Tibial nerve (tissue), 4 donors: ENCODE measurements around the gene KRTAP29-1. TPM values are rescaled to one million over a fixed set of nuclear protein-coding genes. Genes with fewer than 3 reads are reported as not detected.

Source experiments
- DNase-seq, 2 donors: peaks; one replicate each; pipeline ENCODE4 v3.0.0-alpha.2; 2019; ENCODE audit warnings: low spot score in 2 of 2
- H3K27ac ChIP-seq, 4 donors: fragments of 200-600 bp; sonication (generic) in 3 of 4; one replicate each; pipeline ENCODE4 v1.5.1; 2017 to 2019; ENCODE audit warnings: mild to moderate bottlenecking in 1 of 4
- H3K27me3 ChIP-seq, 2 donors: fragments of 200-600 bp; sonication (generic) in 1 of 2; one replicate each; pipeline versions ENCODE4 v1.5.1 to v1.6.0; 2017 to 2019
- H3K36me3 ChIP-seq, 3 donors: fragments of 200-600 bp; sonication (generic); one replicate each; pipeline ENCODE4 v1.5.1; 2018 to 2019
- H3K4me1 ChIP-seq, 4 donors: fragments of 200-600 bp; sonication (generic) in 3 of 4; one replicate each; pipeline ENCODE4 v1.5.1; 2017 to 2019
- H3K4me3 ChIP-seq, 4 donors: fragments of 200-600 bp; sonication (generic) in 3 of 4; one replicate each; pipeline ENCODE4 v1.5.1; 2017 to 2019; ENCODE audit warnings: mild to moderate bottlenecking in 1 of 4, moderate library complexity in 1 of 4
- H3K9me3 ChIP-seq, 4 donors: fragments of 200-600 bp; sonication (generic) in 3 of 4; one replicate each; pipeline ENCODE4 v1.5.1; 2017 to 2019
- EP300 ChIP-seq, 2 donors: sonication (generic); formaldehyde crosslinking; IDR thresholded peaks; one replicate each; pipeline ENCODE4 v1.6.1; 2017; ENCODE audit warnings: antibody characterized with exemption in 2 of 2, mild to moderate bottlenecking in 1 of 2
- POLR2A ChIP-seq, 2 donors: fragments of 450-650 bp; IDR thresholded peaks; one replicate each; pipeline ENCODE4 v1.6.1; 2017; ENCODE audit warnings: antibody characterized with exemption in 2 of 2, mild to moderate bottlenecking in 2 of 2, moderate library complexity in 2 of 2
- WGBS, 2 donors: methylation state at CpG; one replicate each; pipeline ENCODE4 v1.1.5; 2018; 5-methylcytosine and 5-hydroxymethylcytosine counted together
- total RNA-seq, 4 donors: library from RNA; depleted of rRNA; stranded (reverse); fragments of >200 nt; gene quantifications; one replicate each; pipeline ENCODE4 v1.1.0, GENCODE V29; 2016
- TF ChIP-seq, protein P1 (sequence below), 5 experiments: fragments of 200-600 bp in 3 of 5; fragments of 450-650 bp in 2 of 5; sonication (generic) in 3 of 5; IDR thresholded peaks; one replicate each; pipeline ENCODE4 v1.5.1; 2016 to 2019; ENCODE audit warnings: antibody characterized with exemption in 5 of 5, mild to moderate bottlenecking in 3 of 5, moderate library complexity in 2 of 5

Gene KRTAP29-1
- total RNA-seq, 4 donors from 2014 or later: not detected

DNA sequence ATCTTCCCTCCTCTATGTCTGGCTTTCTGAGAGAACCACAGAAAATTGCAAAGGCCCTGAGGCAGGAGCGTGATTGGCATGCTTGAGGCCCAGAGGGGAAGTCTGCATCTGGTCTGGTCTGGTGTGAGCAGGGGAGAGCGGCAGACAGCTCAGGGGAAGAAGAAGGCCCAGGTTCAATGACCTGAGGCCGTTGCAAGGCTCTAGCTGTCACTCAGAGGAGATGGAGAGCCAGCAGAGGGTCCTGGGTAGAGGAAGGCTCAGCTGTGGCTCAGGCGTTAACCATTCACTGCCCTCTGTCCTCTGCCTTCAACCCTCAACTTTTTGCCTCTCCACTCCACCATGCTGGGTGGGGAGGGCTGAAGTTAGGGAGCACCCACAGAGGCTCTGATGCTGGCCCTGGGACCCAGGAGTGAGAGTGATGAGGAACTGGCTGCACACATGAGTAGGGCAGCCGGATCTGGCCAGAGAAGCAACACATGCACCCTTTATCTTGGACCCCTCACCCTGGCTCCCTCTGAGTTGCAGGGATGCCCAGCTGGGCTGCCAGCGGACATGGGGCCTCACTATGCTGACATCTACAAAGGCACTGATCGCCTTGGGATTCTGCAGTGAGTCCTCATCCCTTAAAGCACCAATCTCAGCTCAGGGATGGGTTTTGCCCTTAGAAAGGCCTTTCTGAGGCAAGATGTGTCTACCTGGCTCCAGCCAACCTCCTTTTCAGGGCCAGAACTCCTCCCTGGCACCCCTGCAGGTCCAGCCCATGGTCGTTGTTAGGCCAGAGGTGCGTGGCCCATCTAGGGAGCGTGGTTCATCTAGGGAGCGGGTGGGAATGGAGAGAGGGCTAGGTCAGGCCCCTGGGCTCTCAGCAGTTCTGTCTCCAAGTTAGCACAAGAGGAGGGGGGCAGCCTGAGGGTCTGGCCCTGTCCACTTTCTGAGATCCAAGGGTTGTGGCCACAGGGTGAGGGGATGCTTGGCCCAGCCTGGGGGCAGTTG, 20.5 kb upstream of the KRTAP29-1 start:
- no peak for DNase-seq
- H3K36me3 ChIP-seq: no peaks in the 10 kb centered on the region
- peaks cover 0 to 6% (median 0%) of the 10 kb centered on the region in 4 donors for H3K4me1 ChIP-seq
- 94 to 95% methylated on average over 10 to 11 of the region's 11 CpGs for WGBS, 2 donors
- no peak overlapping the region for H3K4me3 ChIP-seq
- H3K27me3 ChIP-seq: no peaks in the 10 kb centered on the region
- H3K9me3 ChIP-seq: peaks cover 0 to 15% (median 0%) of the 10 kb centered on the region in 4 donors
- TF ChIP-seq POLR2A (IDR thresholded peaks at IDR 0.05) (no peak), EP300 (IDR thresholded peaks at IDR 0.05) (no peak)
- TF ChIP-seq, protein P1, sequence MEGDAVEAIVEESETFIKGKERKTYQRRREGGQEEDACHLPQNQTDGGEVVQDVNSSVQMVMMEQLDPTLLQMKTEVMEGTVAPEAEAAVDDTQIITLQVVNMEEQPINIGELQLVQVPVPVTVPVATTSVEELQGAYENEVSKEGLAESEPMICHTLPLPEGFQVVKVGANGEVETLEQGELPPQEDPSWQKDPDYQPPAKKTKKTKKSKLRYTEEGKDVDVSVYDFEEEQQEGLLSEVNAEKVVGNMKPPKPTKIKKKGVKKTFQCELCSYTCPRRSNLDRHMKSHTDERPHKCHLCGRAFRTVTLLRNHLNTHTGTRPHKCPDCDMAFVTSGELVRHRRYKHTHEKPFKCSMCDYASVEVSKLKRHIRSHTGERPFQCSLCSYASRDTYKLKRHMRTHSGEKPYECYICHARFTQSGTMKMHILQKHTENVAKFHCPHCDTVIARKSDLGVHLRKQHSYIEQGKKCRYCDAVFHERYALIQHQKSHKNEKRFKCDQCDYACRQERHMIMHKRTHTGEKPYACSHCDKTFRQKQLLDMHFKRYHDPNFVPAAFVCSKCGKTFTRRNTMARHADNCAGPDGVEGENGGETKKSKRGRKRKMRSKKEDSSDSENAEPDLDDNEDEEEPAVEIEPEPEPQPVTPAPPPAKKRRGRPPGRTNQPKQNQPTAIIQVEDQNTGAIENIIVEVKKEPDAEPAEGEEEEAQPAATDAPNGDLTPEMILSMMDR (IDR thresholded peaks at IDR 0.05): no peak
- no peak overlapping the region for H3K27ac ChIP-seq

DNA sequence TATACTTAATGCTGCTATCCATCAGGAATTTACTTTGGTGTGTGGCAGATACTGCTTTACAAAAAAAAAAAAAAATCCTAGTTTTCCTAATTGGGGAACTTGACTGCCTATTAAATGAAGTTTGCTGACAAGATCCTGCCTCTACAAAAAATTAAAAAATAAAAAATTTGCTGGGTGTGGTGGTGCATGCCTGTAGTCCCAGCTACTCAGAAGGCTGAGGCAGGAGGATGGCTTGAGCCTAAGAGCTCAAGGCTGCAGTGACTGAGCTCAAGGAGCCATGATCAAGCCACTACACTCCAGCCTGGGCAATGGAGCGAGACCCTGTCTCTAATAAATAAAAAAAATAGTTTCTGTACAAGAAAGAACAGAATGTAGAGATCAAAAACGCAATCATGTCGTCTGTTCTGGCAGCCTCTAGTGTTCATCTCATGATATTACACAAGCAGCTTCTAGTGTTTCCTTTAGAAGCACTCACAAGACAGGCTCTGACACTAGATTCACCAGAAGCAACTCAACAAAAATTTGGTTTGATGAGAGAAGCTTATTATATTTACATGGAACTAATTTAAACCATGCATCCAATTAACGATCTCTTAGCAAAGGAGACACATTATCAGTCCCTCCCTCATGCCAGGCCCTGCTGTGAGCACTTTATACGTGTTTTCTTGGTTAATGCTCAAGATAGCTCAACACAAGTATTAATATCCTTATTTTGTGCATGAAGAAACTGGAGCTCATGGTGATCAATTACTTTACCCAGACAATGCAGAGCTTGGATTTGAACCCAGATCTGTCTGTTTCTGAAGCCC, 19.6 kb upstream of the KRTAP29-1 start:
- TF ChIP-seq, protein P1 (IDR thresholded peaks at IDR 0.05): peak; percentile 67 to 77 (median 70)
- no peak for TF ChIP-seq POLR2A (IDR thresholded peaks at IDR 0.05)
- no peak for TF ChIP-seq EP300 (IDR thresholded peaks at IDR 0.05)
- Histone ChIP-seq H3K27ac (no peak overlapping the region), H3K36me3 (no peaks in the 10 kb centered on the region), H3K4me1 (peaks cover 0 to 6% (median 0%) of the 10 kb centered on the region in 4 donors), H3K9me3 (peaks cover 0 to 15% (median 0%) of the 10 kb centered on the region in 4 donors), H3K27me3 (no peaks in the 10 kb centered on the region), H3K4me3 (no peak overlapping the region)
- 35 to 39% methylated on average over 5 of the region's 5 CpGs for WGBS, 2 donors
- peak in 1 of 2 donors; percentile 10 for DNase-seq

DNA sequence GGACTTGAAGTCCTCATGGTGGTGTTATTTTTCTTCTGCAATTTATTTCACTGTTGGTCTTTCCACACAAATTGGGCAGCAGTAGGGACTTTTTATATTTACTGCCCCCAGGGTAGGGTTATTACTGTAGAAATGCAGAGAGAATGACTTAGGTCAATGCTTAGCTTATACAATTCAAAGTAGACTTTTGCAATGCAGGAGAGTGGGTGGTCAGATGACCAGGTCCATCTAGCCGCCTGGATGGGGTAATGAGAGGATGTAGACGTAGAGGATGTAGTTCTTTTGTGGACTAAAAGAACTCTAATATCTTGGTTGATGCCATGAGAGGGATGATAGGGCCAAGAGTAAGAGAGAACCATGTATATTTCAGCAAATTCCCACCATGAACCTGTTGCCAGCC, 15.6 kb upstream of the KRTAP29-1 start:
- peaks cover 0 to 6% (median 0%) of the 10 kb centered on the region in 4 donors for H3K4me1 ChIP-seq
- no peak for DNase-seq
- no peaks in the 10 kb centered on the region for H3K27me3 ChIP-seq
- no peak for TF ChIP-seq POLR2A (IDR thresholded peaks at IDR 0.05)
- TF ChIP-seq, protein P1 (IDR thresholded peaks at IDR 0.05): no peak
- TF ChIP-seq EP300 (IDR thresholded peaks at IDR 0.05): no peak
- H3K9me3 ChIP-seq: peaks cover 0 to 15% (median 0%) of the 10 kb centered on the region in 4 donors
- H3K27ac ChIP-seq: no peak overlapping the region
- 37 to 88% methylated on average over 2 of the region's 2 CpGs for WGBS, 2 donors
- H3K36me3 ChIP-seq: no peaks in the 10 kb centered on the region
- H3K4me3 ChIP-seq: no peak overlapping the region

DNA sequence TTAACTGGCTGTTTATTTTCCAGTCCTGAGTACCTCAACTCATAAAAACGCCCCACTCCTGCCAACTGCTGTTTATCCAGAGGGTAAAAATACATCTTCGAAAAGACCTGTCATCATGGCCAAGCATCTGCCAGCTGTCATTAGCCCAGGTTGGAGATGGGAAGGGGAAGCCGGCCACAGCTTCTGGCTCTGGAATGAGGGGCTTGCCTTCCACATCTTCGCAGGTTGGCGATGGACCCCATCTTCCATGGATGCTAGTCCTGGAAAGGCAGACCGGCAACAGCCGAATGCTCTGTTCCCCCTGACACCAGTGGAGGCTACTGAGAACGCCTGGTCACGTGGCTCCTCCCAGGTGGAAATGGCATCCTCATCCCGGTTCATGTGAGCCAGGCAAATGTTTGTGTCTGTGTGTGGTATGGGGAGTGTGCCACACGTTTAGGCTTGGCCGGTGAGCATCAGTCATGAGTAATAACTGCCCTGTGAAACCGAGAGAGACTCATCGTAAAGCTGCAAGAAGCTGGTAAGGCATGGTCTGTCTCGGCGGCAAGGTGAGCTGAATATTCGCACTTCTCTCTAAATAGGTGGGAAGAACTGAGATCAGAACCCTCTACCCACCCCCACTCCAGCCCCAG, 13.3 kb upstream of the KRTAP29-1 start:
- Histone ChIP-seq H3K27me3 (no peaks in the 10 kb centered on the region), H3K27ac (no peak overlapping the region), H3K36me3 (no peaks in the 10 kb centered on the region), H3K4me3 (no peak overlapping the region), H3K4me1 (no peaks in the 10 kb centered on the region), H3K9me3 (peaks cover 0 to 15% (median 0%) of the 10 kb centered on the region in 4 donors)
- no peak for DNase-seq
- 79 to 84% methylated on average over 17 of the region's 17 CpGs for WGBS, 2 donors
- TF ChIP-seq EP300 (IDR thresholded peaks at IDR 0.05): no peak
- no peak for TF ChIP-seq POLR2A (IDR thresholded peaks at IDR 0.05)
- TF ChIP-seq, protein P1 (IDR thresholded peaks at IDR 0.05): no peak
